Activated CD4-positive, alpha-beta memory T cell treated with anti-CD3 and anti-CD28 coated beads for 36 hours (primary cell): Measurements from ENCODE around the gene PRKAG3. TPM values are rescaled to one million over a fixed set of nuclear protein-coding genes. Genes with fewer than 3 reads are reported as not detected.

Experiments used
- CTCF ChIA-PET: fragments of 350-600 bp; sonication (Branson Sonifier 250); formaldehyde crosslinking; loops from one replicate; lab custom pipeline; 2021; ENCODE audit warnings: antibody characterized with exemption, inconsistent platforms; lab: Charles Lee
- POLR2A ChIA-PET: fragments of 350-600 bp; sonication (Branson Sonifier 250); formaldehyde crosslinking; loops from one replicate; lab custom pipeline; 2021; ENCODE audit warnings: antibody characterized with exemption; lab: Charles Lee
- DNase-seq: peaks from one replicate; pipeline ENCODE4 v3.0.0-alpha.2; 2020
- H3K27ac Mint-ChIP-seq: one replicate; pipeline ENCODE4 v1.8.0; 2021; ENCODE audit warnings: mixed read lengths
- H3K27me3 Mint-ChIP-seq: one replicate; pipeline ENCODE4 v1.8.0; 2021; ENCODE audit warnings: mixed read lengths
- H3K36me3 Mint-ChIP-seq: one replicate; pipeline ENCODE4 v1.8.0; 2021; ENCODE audit warnings: mixed read lengths
- H3K4me1 Mint-ChIP-seq: one replicate; pipeline ENCODE4 v1.8.0; 2021; ENCODE audit warnings: low read depth, mixed read lengths
- H3K4me3 Mint-ChIP-seq: one replicate; pipeline ENCODE4 v1.8.0; 2021; ENCODE audit warnings: mild to moderate bottlenecking, mixed read lengths
- H3K9me3 Mint-ChIP-seq: one replicate; pipeline ENCODE4 v1.8.0; 2021; ENCODE audit warnings: mixed read lengths
- intact Hi-C: fragments of 100-400 bp; cut with micrococcal nuclease; formaldehyde crosslinking; loops from one replicate; pipeline ENCODE4 v1.15.1; 2023
- total RNA-seq, 2 experiments: library from RNA; stranded (reverse); gene quantifications; one replicate each; pipeline ENCODE4 v1.2.3, GENCODE V29; 2021

Gene PRKAG3
- total RNA-seq, 2 experiments from 2014 or later, result not detected

GRCh38 chr2:218812096-218812815 is 19.3 kb downstream of the PRKAG3 start:
- intact Hi-C loops, result no loop called here
- Mint-ChIP-seq H3K36me3 (no peaks in the 10 kb centered on the region), H3K9me3 (no peaks in the 10 kb centered on the region), H3K4me3 (no peak overlapping the region), H3K4me1 (no peaks in the 10 kb centered on the region), H3K27ac (no peak overlapping the region), H3K27me3 (peaks cover 18% of the 10 kb centered on the region)
- CTCF ChIA-PET, result interaction anchor here (1.4 kb wide), 1 partner anchor 41 kb away, joined by 3 read pairs; no protein-coding TSS in a partner anchor
- POLR2A ChIA-PET, result no interaction called here
- DNase-seq, result no peak

DNA sequence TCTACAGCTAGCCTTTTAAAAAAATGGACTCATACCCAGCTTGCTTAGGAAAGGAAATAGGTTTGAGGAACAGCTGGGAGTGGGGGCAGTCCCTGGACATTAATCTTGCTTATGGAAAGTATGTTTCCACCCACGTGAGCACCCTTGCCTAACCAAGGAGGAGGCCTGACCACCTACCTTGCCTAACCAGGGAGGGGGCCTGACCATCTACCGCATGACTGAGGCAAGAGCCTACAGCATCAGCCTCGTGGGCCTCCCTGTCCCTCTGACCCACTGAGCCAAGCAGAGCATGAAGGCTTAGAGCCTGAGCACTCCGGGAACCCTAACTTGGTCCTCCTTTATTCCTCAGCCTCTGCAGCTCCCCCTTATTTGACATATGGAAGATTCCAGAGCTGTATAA is 20.2 kb downstream of the PRKAG3 start:
- CTCF ChIA-PET, result interaction anchor here (1.4 kb wide), 1 partner anchor 42 kb away, joined by 3 read pairs; no protein-coding TSS in a partner anchor
- intact Hi-C loops, result no loop called here

GRCh38 chr2:218810256-218810655 is 21.3 kb downstream of the PRKAG3 start:
- no peaks in the 10 kb centered on the region for H3K9me3 Mint-ChIP-seq
- H3K36me3 Mint-ChIP-seq, result no peaks in the 10 kb centered on the region
- H3K4me3 Mint-ChIP-seq, result no peak overlapping the region
- ChIA-PET CTCF (interaction anchor here (0.6 kb wide), 2 partner anchors 242 to 541 kb away, joined by 4 to 5 read pairs; no protein-coding TSS in a partner anchor), POLR2A (no interaction called here)
- H3K27me3 Mint-ChIP-seq, result peaks cover 22% of the 10 kb centered on the region
- no peak for DNase-seq
- H3K27ac Mint-ChIP-seq, result no peak overlapping the region
- H3K4me1 Mint-ChIP-seq, result no peaks in the 10 kb centered on the region
- intact Hi-C loops, result no loop called here

More for the DNA sequence above, 20.2 kb downstream of the PRKAG3 start:
- Mint-ChIP-seq H3K4me1 (no peaks in the 10 kb centered on the region), H3K27me3 (peaks cover 18% of the 10 kb centered on the region), H3K9me3 (no peaks in the 10 kb centered on the region), H3K36me3 (no peaks in the 10 kb centered on the region), H3K27ac (no peak overlapping the region), H3K4me3 (no peak overlapping the region)
- POLR2A ChIA-PET, result no interaction called here
- no peak for DNase-seq

- POLR2A ChIA-PET, result no interaction called here
- Mint-ChIP-seq H3K36me3 (peaks cover 3% of the 10 kb centered on the region), H3K4me3 (no peak overlapping the region), H3K27me3 (peaks cover 24% of the 10 kb centered on the region), H3K9me3 (peaks cover 4% of the 10 kb centered on the region), H3K27ac (no peak overlapping the region), H3K4me1 (no peaks in the 10 kb centered on the region)
- intact Hi-C loops, result no loop called here
- no peak for DNase-seq
- CTCF ChIA-PET, result no interaction called here
These were observed 22.1 kb downstream of the PRKAG3 start for GRCh38 chr2:218809515-218809914.

DNA sequence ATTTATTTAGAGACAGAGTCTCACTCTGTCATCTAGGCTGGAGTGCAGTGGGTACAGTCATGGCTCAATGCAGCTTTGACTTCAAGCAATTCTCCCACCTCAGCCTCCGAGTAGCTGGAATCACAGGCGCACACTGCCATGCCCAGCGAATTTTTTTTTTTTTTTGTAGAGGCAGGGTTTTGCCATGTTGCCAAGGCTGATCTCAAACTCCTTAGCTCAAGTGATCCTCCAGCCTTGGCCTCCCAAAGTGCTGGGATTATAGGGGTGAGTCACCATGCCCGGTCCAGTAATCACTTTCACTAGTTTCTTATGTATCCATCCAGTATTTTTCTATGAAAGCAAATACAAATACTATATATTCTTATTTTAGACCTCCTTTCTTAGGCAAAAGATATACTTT is 24.0 kb downstream of the PRKAG3 start:
- POLR2A ChIA-PET, result no interaction called here
- Mint-ChIP-seq H3K9me3 (peaks cover 9% of the 10 kb centered on the region), H3K27ac (no peak overlapping the region), H3K36me3 (peaks cover 3% of the 10 kb centered on the region), H3K4me3 (no peak overlapping the region), H3K4me1 (peaks cover 4% of the 10 kb centered on the region), H3K27me3 (peaks cover 25% of the 10 kb centered on the region)
- CTCF ChIA-PET, result interaction anchor here (1.1 kb wide), 1 partner anchor 40 kb away, joined by 3 read pairs; no protein-coding TSS in a partner anchor
- intact Hi-C loops, result no loop called here
- no peak for DNase-seq

DNA sequence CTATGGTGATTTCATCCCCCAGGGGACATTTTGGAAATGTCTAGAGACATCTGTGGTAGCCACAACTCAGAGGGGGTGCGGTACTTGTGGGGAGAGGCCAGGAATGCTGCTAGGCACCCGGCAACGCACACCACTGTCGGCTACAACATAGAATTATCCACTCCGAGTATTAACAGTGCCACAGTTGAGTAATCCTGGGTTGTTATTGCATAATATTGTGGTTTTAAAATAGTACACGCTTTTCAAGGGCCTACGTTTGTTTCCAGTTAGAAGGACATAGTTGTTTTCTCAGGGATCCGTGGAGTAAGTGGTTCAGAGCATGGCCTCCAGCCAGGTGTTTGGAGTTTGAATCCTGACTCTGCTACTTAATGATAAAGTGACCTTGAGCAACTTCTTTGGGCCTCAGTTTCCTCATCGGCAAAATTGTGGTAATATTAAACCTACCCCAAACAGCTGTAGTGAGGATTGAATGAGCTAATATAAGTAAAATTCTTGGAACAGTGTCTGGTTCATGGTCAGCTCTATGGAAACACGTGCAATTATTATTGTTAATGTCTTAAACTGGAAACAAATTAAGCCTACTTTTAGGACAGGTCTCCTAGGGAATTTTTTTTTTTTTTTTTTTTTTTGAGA is 25.1 kb downstream of the PRKAG3 start:
- POLR2A ChIA-PET, result no interaction called here
- peaks cover 3% of the 10 kb centered on the region for H3K36me3 Mint-ChIP-seq
- H3K4me1 Mint-ChIP-seq, result peaks cover 6% of the 10 kb centered on the region
- no peak overlapping the region for H3K4me3 Mint-ChIP-seq
- peaks cover 9% of the 10 kb centered on the region for H3K9me3 Mint-ChIP-seq
- H3K27ac Mint-ChIP-seq, result no peak overlapping the region
- intact Hi-C loops, result no loop called here
- H3K27me3 Mint-ChIP-seq, result peaks cover 17% of the 10 kb centered on the region
- CTCF ChIA-PET, result no interaction called here
- no peak for DNase-seq

DNA sequence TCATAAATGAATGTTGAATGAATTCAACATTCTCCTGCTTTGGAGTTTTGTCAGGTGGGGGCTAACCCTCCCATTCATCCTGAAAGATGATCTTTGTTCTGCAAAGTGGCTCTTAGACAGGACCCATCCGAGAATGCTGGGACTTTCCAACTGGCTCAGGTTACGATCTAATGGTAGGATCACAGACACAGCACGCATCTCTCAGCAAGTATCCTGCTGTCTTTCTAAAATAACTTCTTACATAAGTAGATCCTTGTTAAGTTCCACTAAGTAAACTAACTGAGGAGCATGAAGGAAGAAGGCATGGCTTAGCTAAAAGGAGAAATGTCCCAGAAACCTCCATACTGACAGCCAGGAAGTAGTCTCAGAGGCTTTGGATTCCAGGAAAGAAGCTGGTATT is 26.0 kb downstream of the PRKAG3 start:
- Mint-ChIP-seq H3K27ac (no peak overlapping the region), H3K4me3 (no peak overlapping the region), H3K27me3 (peaks cover 15% of the 10 kb centered on the region), H3K36me3 (peaks cover 3% of the 10 kb centered on the region), H3K4me1 (peaks cover 6% of the 10 kb centered on the region), H3K9me3 (peaks cover 9% of the 10 kb centered on the region)
- POLR2A ChIA-PET, result no interaction called here
- CTCF ChIA-PET, result no interaction called here
- intact Hi-C loops, result no loop called here
- DNase-seq, result no peak

DNA sequence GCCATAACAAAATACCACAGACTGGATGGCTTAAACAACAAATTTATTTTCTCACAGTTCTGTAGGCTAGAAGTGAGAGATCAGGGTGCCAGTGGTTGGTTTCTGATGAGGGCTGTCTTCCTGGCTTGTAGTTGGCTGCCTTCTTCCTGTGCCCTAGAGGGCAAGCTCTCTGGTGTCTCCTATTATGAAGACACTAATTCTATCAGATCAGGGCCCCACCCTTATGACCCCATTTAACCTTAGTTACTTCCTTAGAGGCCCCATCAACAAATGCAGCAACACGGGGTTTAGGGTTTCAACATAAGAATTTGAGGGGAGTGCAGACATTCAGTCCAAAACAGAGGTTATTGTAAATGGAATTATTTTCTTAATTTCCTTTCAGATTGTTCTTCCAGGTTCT is 26.8 kb downstream of the PRKAG3 start:
- ChIA-PET CTCF (no interaction called here), POLR2A (no interaction called here)
- Mint-ChIP-seq H3K4me3 (no peak overlapping the region), H3K9me3 (peaks cover 9% of the 10 kb centered on the region), H3K27me3 (peaks cover 15% of the 10 kb centered on the region), H3K4me1 (peaks cover 6% of the 10 kb centered on the region), H3K27ac (no peak overlapping the region), H3K36me3 (peaks cover 3% of the 10 kb centered on the region)
- no peak for DNase-seq
- intact Hi-C loops, result no loop called here

- Mint-ChIP-seq H3K4me1 (peaks cover 6% of the 10 kb centered on the region), H3K4me3 (no peak overlapping the region), H3K27ac (no peak overlapping the region), H3K9me3 (peaks cover 9% of the 10 kb centered on the region), H3K36me3 (peaks cover 3% of the 10 kb centered on the region), H3K27me3 (peaks cover 21% of the 10 kb centered on the region)
- intact Hi-C loops, result no loop called here
- ChIA-PET POLR2A (no interaction called here), CTCF (interaction anchor here (0.6 to 1.8 kb wide), 2 partner anchors 67 to 96 kb away, joined by 4 to 6 read pairs; no protein-coding TSS in a partner anchor)
- DNase-seq, result no peak
These were observed 29.1 kb downstream of the PRKAG3 start for GRCh38 chr2:218802386-218802994.

- intact Hi-C loops, result no loop called here
- ChIA-PET POLR2A (no interaction called here), CTCF (no interaction called here)
- H3K9me3 Mint-ChIP-seq, result peaks cover 7% of the 10 kb centered on the region
- H3K4me1 Mint-ChIP-seq, result peaks cover 6% of the 10 kb centered on the region
- peaks cover 3% of the 10 kb centered on the region for H3K36me3 Mint-ChIP-seq
- H3K27me3 Mint-ChIP-seq, result peaks cover 12% of the 10 kb centered on the region
- H3K4me3 Mint-ChIP-seq, result no peak overlapping the region
- DNase-seq, result no peak
- H3K27ac Mint-ChIP-seq, result no peak overlapping the region
These were observed 31.6 kb downstream of the PRKAG3 start for GRCh38 chr2:218799990-218800389.

DNA sequence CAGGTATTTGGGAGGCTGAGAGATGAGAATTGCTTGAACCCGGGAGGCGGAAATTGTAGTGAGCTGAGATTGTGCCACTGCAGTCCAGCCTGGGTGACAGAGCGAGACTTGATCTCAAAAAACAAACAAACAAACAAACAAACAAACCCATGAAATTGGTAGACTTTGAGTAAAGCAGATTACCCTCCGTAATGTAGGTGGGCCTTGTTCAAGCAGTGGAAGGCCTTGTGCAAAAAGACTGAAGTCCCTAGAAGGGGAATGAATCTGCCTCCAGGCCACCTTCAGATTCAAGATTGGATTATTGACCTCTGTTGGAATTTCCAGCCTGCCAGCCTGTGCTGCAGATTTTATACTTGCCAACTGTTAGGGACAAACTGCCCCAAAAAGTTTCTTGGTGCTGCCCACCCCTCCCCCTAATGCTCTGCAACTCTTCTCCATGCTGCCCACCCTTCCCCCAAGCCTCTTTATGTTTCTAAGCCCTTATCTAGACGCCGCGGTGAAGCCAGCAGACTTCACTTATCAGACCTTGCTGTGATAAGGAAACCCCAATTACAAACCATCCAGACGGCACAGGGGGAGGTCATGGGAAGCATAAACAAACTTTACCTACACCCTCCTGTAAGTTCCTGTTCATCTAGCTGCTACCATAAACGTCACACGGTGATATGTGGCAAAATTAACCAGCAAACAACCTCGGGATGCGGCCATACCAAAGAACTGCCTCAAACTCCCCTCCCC is 32.7 kb downstream of the PRKAG3 start:
- Mint-ChIP-seq H3K4me1 (peaks cover 6% of the 10 kb centered on the region), H3K4me3 (no peak overlapping the region), H3K36me3 (no peaks in the 10 kb centered on the region), H3K9me3 (no peaks in the 10 kb centered on the region), H3K27me3 (peaks cover 14% of the 10 kb centered on the region), H3K27ac (no peak overlapping the region)
- no peak for DNase-seq
- intact Hi-C loops, result no loop called here
- ChIA-PET POLR2A (no interaction called here), CTCF (no interaction called here)

DNA sequence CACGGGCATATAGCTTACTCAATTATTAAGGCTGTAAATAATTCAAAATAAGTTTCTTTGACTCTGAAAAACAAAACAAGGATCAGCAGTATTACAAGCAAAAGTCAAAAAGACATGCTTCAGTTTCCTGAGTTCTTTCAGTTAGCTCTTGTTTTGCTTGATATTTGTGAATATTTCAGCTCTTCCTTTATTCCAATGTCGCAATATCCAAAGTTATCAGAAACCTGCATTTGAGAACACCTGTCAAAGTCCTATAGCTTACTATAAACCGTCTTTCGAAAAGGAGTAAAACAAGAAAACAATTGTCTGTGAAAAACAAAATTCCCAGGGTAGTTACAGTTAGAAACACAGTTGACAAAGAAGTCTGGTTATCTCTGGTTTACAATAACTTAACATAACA is 34.9 kb downstream of the PRKAG3 start:
- no peak for DNase-seq
- H3K27ac Mint-ChIP-seq, result no peak overlapping the region
- POLR2A ChIA-PET, result no interaction called here
- H3K36me3 Mint-ChIP-seq, result no peaks in the 10 kb centered on the region
- H3K4me3 Mint-ChIP-seq, result no peak overlapping the region
- peaks cover 14% of the 10 kb centered on the region for H3K27me3 Mint-ChIP-seq
- intact Hi-C loops, result no loop called here
- CTCF ChIA-PET, result interaction anchor here (0.9 to 1.4 kb wide), 2 partner anchors 51 to 233 kb away, joined by 3 read pairs; no protein-coding TSS in a partner anchor
- H3K9me3 Mint-ChIP-seq, result no peaks in the 10 kb centered on the region
- H3K4me1 Mint-ChIP-seq, result no peaks in the 10 kb centered on the region
